Activated CD8-positive, alpha-beta T cell treated with anti-CD3 and anti-CD28 coated beads for 36 hours (primary cell): ENCODE measurements around the gene NGFR. TPM values are rescaled to one million over a fixed set of nuclear protein-coding genes. Genes with fewer than 3 reads are reported as not detected.

ENCODE experiments used
- ATAC-seq: fragments of 200-7000 bp; cut with Tn5 transposase; one replicate; pipeline ENCODE4 v1.10.0; 2021; ENCODE audit warnings: mild to moderate bottlenecking, moderate library complexity
- CTCF ChIA-PET: fragments of 350-600 bp; sonication (Branson Sonifier 250); formaldehyde crosslinking; loops from one replicate; lab custom pipeline; 2021; ENCODE audit warnings: antibody characterized with exemption; lab: Charles Lee
- POLR2A ChIA-PET: fragments of 350-600 bp; sonication (Branson Sonifier 250); formaldehyde crosslinking; loops from one replicate; lab custom pipeline; 2021; ENCODE audit warnings: antibody characterized with exemption; lab: Charles Lee
- DNase-seq: peaks from one replicate; pipeline ENCODE4 v3.0.0-alpha.2; 2020
- H3K27ac Mint-ChIP-seq: one replicate; pipeline ENCODE4 v1.8.0; 2021; ENCODE audit warnings: mild to moderate bottlenecking, mixed read lengths
- H3K27me3 Mint-ChIP-seq: one replicate; pipeline ENCODE4 v1.8.0; 2021; ENCODE audit warnings: mixed read lengths
- H3K36me3 Mint-ChIP-seq: one replicate; pipeline ENCODE4 v1.8.0; 2021; ENCODE audit warnings: low read depth, mixed read lengths
- H3K4me1 Mint-ChIP-seq: one replicate; pipeline ENCODE4 v1.8.0; 2021; ENCODE audit warnings: low read depth, mixed read lengths
- H3K4me3 Mint-ChIP-seq: one replicate; pipeline ENCODE4 v1.8.0; 2021; ENCODE audit warnings: mild to moderate bottlenecking, moderate library complexity, mixed read lengths
- H3K9me3 Mint-ChIP-seq: one replicate; pipeline ENCODE4 v1.8.0; 2021; ENCODE audit warnings: mixed read lengths
- CTCF ChIP-seq: fragments of 200-600 bp; IDR thresholded peaks from one replicate; pipeline ENCODE4 v1.8.0; 2022; ENCODE audit warnings: antibody characterized with exemption, mild to moderate bottlenecking
- intact Hi-C: fragments of 100-400 bp; cut with micrococcal nuclease; formaldehyde crosslinking; loops from one replicate; pipeline ENCODE4 v1.10.0; 2022
- total RNA-seq, 2 experiments: library from RNA; stranded (reverse); gene quantifications; one replicate each; pipeline ENCODE4 v1.2.3, GENCODE V29; 2021

The NGFR gene
- total RNA-seq, 2 experiments from 2014 or later: 0.09 TPM; not detected in 1

- no peaks in the 10 kb centered on the region for H3K36me3 Mint-ChIP-seq
- DNase-seq (no peak), ATAC-seq (no peak)
- peaks cover 31% of the 10 kb centered on the region for H3K27me3 Mint-ChIP-seq
- no peak overlapping the region for H3K27ac Mint-ChIP-seq
- intact Hi-C loops: no loop called here
- ChIA-PET CTCF (interaction anchor here (0.7 to 1.3 kb wide), 2 partner anchors 14 to 95 kb away, joined by 3 read pairs; no protein-coding TSS in a partner anchor), POLR2A (no interaction called here)
- TF ChIP-seq CTCF: no peak
- H3K4me1 Mint-ChIP-seq: peaks cover 2% of the 10 kb centered on the region
- H3K9me3 Mint-ChIP-seq: peaks cover 3% of the 10 kb centered on the region
- no peak overlapping the region for H3K4me3 Mint-ChIP-seq
Observed at GRCh38 chr17:49461580-49461979, 33.5 kb upstream of the NGFR start.

- peaks cover 3% of the 10 kb centered on the region for H3K9me3 Mint-ChIP-seq
- H3K4me1 Mint-ChIP-seq: peaks cover 2% of the 10 kb centered on the region
- CTCF ChIA-PET: interaction anchor here (0.9 kb wide), 1 partner anchor 93 kb away, joined by 5 read pairs; no protein-coding TSS in a partner anchor
- intact Hi-C loops: no loop called here
- H3K36me3 Mint-ChIP-seq: no peaks in the 10 kb centered on the region
- POLR2A ChIA-PET: no interaction called here
- no peak for DNase-seq
- peaks cover 34% of the 10 kb centered on the region for H3K27me3 Mint-ChIP-seq
- TF ChIP-seq CTCF: no peak
- no peak for ATAC-seq
- no peak overlapping the region for H3K27ac Mint-ChIP-seq
- H3K4me3 Mint-ChIP-seq: no peak overlapping the region
Observed at GRCh38 chr17:49464049-49464448, 31.0 kb upstream of the NGFR start.

- no peak for DNase-seq
- Mint-ChIP-seq H3K9me3 (peaks cover 3% of the 10 kb centered on the region), H3K36me3 (no peaks in the 10 kb centered on the region), H3K4me3 (no peak overlapping the region), H3K27ac (no peak overlapping the region), H3K4me1 (no peaks in the 10 kb centered on the region), H3K27me3 (peaks cover 38% of the 10 kb centered on the region)
- no peak for ATAC-seq
- TF ChIP-seq CTCF: no peak
- CTCF ChIA-PET: interaction anchor here (1.1 kb wide), 1 partner anchor 91 kb away, joined by 3 read pairs; no protein-coding TSS in a partner anchor
- intact Hi-C loops: no loop called here
- POLR2A ChIA-PET: no interaction called here
Observed at GRCh38 chr17:49465331-49465903, 29.7 kb upstream of the NGFR start.

- Mint-ChIP-seq H3K4me1 (no peaks in the 10 kb centered on the region), H3K27me3 (peaks cover 45% of the 10 kb centered on the region), H3K4me3 (no peak overlapping the region), H3K9me3 (peaks cover 3% of the 10 kb centered on the region), H3K27ac (no peak overlapping the region), H3K36me3 (no peaks in the 10 kb centered on the region)
- ChIA-PET CTCF (no interaction called here), POLR2A (no interaction called here)
- DNase-seq (no peak), ATAC-seq (no peak)
- TF ChIP-seq CTCF: no peak
- intact Hi-C loops: no loop called here
Observed at GRCh38 chr17:49466436-49466835, 28.7 kb upstream of the NGFR start.

- no peak for ATAC-seq
- no peak overlapping the region for H3K4me3 Mint-ChIP-seq
- peaks cover 52% of the 10 kb centered on the region for H3K27me3 Mint-ChIP-seq
Observed at GRCh38 chr17:49467175-49467574, 27.9 kb upstream of the NGFR start.

More at GRCh38 chr17:49467175-49467574, 27.9 kb upstream of the NGFR start:
- ChIA-PET CTCF (interaction anchor here (1.0 kb wide), 1 partner anchor 9 kb away, joined by 3 read pairs; no protein-coding TSS in a partner anchor), POLR2A (no interaction called here)
- TF ChIP-seq CTCF: no peak
- no peak overlapping the region for H3K27ac Mint-ChIP-seq
- peaks cover 3% of the 10 kb centered on the region for H3K9me3 Mint-ChIP-seq
- DNase-seq: no peak
- intact Hi-C loops: no loop called here
- no peaks in the 10 kb centered on the region for H3K36me3 Mint-ChIP-seq
- no peaks in the 10 kb centered on the region for H3K4me1 Mint-ChIP-seq
